NB4 (cell line): ENCODE results near the gene RPS29.

Source experiments
- CTCF ChIP-seq: IDR thresholded peaks from one replicate; pipeline ENCODE4 v1.5.1; 2012; ENCODE audit warnings: low read depth, low read length
- MAX ChIP-seq: IDR thresholded peaks from 2 replicates; pipeline ENCODE4 v1.6.1; 2011; ENCODE audit warnings: low read depth, low read length
- MYC ChIP-seq: IDR thresholded peaks from 2 replicates; pipeline ENCODE4 v1.6.1; 2011; ENCODE audit warnings: low read depth, low read length
- POLR2A ChIP-seq: IDR thresholded peaks from 2 replicates; pipeline ENCODE4 v1.6.1; 2011; ENCODE audit warnings: mild to moderate bottlenecking; ENCODE audit not compliant: insufficient read length; ENCODE audit errors: extremely low read depth

DNA sequence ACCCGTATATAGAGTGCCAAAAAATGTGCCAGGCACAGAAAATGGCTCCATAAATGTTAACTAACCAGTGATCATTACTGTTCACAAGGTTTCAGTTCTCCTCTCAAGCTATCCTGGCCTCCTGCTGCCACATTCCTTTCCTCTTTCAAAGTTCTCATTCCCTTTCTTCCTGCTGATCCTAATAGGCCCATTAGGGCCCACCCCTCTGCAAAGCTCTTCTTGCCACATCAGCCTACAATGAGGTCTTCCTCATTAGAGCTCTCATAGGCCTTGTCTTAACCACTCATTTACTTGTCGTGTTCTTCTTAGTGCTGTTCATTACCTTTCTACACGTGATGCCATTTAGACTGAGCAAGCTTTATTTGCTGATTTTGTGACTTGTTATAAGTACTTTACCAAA is 40.5 kb downstream of the RPS29 start:
- TF ChIP-seq CTCF = no peak
- TF ChIP-seq POLR2A = no peak
- no peak for TF ChIP-seq MYC
- TF ChIP-seq MAX = no peak
